AG04449 (cell line): ENCODE results near the gene NCBP2.
"Not testable (repeated sequence)": the region's sequence is repeated elsewhere in the genome, so short reads cannot be mapped to it uniquely, and the experiment has no call there.

Source experiments
- CTCF ChIA-PET: fragments of 350-600 bp; formaldehyde crosslinking; extraction: SDS; loops from one replicate; lab custom pipeline; 2021; ENCODE audit warnings: antibody characterized with exemption; lab: Yijun Ruan, JAX
- POLR2A ChIA-PET: fragments of 400-600, 350-600 bp; formaldehyde crosslinking; extraction: SDS; loops from one replicate; lab custom pipeline; 2020; ENCODE audit warnings: antibody characterized with exemption, inconsistent platforms; lab: Yijun Ruan, JAX
- DNase-seq: peaks from one replicate; pipeline ENCODE4 v3.0.0-alpha.2; 2010; ENCODE audit warnings: low read depth, low spot score
- H3K4me3 ChIP-seq: 2 replicates; pipeline ENCODE4 v1.5.1; 2011; ENCODE audit warnings: low read depth, mild to moderate bottlenecking, control low read depth, low read length
- TF ChIP-seq, protein P1 (sequence below): IDR thresholded peaks from one replicate; pipeline ENCODE4 v1.5.1; 2011; ENCODE audit warnings: mild to moderate bottlenecking, moderate library complexity, low read length, control low read depth, inconsistent platforms; ENCODE audit not compliant: insufficient read depth; ENCODE audit errors: missing control alignments

NCBP2 gene

DNA sequence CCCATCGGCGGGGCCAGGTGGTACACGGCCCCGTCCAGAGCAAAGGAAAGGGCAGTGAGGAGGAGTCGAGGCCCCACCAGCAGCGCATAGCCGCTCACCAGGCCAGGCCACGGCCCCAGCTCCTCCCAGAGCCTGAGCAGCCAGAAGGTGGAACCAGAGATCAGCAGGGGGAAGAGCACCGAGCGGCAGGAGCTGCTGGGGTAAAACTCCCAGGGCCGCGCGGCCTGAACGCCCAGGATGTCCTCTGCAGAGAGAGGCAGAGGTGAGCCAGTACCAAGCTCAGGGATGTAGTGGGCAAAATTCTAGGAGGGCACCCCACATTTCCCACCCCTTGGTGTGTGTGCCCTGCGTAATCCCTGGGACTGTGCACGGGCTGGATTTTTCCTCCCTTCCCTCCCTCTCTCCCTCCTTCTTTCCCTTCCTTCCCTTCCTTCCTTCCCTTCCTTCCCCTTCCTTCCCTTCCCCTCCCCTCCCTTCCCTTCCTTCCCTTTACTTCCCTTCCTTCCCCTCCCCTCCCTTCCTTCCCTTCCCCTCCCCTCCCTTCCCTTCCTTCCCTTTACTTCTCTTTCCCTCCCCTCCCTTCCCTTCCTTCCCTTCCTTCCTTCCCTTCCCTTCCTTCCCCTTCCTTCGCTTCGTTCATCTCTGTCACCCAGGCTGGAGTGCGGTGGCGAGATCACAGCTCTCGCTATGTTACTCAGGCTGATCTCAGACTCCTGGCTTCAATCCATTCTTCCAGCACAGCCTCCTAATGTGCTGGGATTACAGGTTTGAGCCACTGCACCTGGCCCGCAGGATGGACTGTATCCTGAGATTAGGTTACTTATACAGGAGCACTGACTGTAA lies 6.3 kb upstream of the NCBP2 start:
- no peak for DNase-seq
- TF ChIP-seq, protein P1, sequence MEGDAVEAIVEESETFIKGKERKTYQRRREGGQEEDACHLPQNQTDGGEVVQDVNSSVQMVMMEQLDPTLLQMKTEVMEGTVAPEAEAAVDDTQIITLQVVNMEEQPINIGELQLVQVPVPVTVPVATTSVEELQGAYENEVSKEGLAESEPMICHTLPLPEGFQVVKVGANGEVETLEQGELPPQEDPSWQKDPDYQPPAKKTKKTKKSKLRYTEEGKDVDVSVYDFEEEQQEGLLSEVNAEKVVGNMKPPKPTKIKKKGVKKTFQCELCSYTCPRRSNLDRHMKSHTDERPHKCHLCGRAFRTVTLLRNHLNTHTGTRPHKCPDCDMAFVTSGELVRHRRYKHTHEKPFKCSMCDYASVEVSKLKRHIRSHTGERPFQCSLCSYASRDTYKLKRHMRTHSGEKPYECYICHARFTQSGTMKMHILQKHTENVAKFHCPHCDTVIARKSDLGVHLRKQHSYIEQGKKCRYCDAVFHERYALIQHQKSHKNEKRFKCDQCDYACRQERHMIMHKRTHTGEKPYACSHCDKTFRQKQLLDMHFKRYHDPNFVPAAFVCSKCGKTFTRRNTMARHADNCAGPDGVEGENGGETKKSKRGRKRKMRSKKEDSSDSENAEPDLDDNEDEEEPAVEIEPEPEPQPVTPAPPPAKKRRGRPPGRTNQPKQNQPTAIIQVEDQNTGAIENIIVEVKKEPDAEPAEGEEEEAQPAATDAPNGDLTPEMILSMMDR, result no peak
- no peak overlapping the region for H3K4me3 ChIP-seq
- ChIA-PET CTCF (interaction anchor here (1.7 kb wide), 1 partner anchor 22 kb away, joined by 5 read pairs; no protein-coding TSS in a partner anchor), POLR2A (no interaction called here)

DNA sequence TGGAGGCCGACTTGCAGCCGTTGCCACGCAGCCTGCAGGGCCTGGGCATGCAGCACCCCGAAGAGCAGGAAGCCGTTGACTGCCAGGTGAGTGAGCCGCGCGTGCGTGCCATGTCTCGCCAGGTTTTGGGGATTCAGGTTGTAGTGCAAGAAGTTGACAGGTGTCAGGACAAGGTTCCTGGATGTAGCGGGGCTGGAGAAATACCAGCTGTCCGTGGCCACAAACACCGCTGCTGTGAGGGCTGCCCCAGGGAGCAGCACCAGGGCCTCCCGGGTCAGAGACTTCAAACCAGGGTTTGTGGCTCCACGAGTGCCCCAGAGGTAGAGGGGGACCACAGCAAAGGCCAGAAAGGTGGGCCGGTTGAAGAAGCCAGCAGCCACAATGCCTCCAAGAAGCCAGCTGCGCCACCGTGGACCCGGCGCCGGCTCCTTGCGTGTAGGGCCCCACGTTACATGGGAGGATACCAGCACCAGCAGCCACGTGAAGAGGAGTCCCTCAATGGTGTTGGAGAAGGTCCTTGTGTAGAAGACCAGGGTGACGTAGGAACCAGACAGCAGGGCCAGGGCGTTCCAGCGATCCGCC lies 5.6 kb upstream of the NCBP2 start:
- no peak overlapping the region for H3K4me3 ChIP-seq
- DNase-seq, result no peak
- ChIA-PET CTCF (interaction anchor here (1.7 kb wide), 1 partner anchor 23 kb away, joined by 5 read pairs; no protein-coding TSS in a partner anchor), POLR2A (no interaction called here)
- TF ChIP-seq, protein P1, result no peak

DNA sequence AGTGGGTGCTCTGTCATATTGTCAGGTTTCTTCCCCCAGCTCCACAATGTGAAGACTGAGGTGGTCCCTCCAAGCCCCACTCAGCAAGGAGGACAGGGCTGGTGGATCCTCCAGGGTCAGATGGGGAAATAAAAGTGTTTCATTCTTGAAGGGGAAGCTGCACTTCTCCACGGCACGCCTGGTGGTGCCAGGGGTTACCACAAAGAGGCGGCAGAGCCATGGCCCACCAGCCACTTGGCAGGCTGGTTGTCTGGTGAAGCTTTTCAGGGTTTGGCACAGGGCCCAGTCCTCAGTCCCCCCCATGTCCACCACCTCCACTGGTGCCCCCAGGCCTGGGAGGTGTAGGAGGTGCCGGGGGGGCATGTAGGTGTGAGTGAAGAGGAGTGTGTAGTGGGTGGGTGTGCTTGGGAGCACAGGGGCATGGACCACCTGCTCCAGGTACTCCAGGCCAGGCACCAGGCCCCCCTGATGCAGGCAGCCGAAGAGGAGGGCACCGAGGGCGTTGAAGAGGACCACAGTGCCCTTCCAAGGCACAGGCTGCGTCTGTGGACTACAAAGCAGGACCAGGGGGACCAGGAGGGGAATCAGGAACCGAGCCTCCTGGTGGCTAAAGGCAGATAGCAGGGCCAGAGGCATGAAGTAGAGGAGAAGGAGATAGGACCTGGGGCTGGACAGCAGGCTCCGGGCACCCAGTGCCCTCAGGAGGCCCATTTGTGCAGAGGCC lies 5.0 kb upstream of the NCBP2 start:
- no peak overlapping the region for H3K4me3 ChIP-seq
- no peak for DNase-seq
- POLR2A ChIA-PET, result no interaction called here
- TF ChIP-seq, protein P1, result no peak
- CTCF ChIA-PET, result interaction anchor here (0.7 to 1.7 kb wide), 2 partner anchors 9 to 23 kb away, joined by 3 to 5 read pairs; no protein-coding TSS in a partner anchor

DNA sequence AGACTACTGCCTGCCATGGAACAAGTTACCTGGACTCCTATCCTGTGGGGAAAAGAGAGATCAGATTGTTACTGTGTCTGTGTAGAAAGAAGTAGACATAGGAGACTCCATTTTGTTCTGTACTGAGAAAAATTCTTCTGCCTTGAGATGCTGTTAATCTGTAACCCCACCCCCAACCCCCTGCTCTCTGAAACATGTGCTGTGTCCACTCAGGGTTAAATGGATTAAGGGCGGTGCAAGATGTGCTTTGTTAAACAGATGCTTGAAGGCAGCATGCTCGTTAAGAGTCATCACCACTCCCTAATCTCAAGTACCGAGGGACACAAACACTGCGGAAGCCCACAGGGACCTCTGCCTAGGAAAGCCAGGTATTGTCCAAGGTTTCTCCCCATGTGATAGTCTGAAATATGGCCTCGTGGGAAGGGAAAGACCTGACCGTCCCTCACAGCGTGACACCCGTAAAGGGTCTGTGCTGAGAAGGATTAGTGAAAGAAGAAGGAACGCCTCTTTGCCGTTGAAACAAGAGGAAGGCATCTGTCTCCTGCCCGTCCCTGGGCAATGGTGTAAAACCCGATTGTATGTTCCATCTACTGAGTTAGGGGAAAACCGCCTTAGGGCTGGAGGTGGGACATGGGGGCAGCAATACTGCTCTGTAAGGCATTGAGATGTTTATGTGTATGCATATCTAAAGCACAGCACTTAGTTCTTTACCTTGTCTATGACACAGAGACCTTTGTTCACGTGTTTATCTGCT lies 1.9 kb upstream of the NCBP2 start:
- POLR2A ChIA-PET, CTCF ChIA-PET, DNase-seq: not testable (repeated sequence)
- H3K4me3 ChIP-seq, result peak overlapping the region; percentile 99

DNA sequence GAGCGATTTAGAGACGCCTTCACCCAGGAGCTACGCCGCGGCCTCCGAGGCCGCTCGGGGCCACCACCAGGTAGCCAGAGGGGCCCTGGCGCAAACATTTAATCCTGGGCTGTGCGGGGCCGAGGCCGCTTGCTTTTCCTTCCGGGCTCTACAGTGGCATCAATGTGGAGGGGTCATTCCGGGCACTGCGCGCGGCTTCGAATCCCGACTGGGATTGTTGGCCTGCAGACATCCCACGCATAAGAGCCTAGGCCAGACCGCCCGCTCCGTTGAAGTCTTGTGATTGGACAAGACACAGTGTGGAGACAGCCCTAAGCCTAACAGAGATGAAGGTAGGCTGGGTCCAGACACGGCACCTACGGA lies 568 bp upstream of the NCBP2 start:
- peak overlapping the region; percentile 99 for H3K4me3 ChIP-seq
- CTCF ChIA-PET, result interaction anchor here (1.1 to 4.1 kb wide), 9 partner anchors 8 to 135 kb away, joined by 3 to 24 read pairs (median 3); partner anchors contain the start of genes PIGZ and SENP5
- no peak for DNase-seq
- TF ChIP-seq, protein P1, result no peak
- POLR2A ChIA-PET, result interaction anchor here (1.3 to 1.7 kb wide), 2 partner anchors 25 to 75 kb away, joined by 4 to 10 read pairs; partner anchors contain the start of genes PIGZ and SENP5

DNA sequence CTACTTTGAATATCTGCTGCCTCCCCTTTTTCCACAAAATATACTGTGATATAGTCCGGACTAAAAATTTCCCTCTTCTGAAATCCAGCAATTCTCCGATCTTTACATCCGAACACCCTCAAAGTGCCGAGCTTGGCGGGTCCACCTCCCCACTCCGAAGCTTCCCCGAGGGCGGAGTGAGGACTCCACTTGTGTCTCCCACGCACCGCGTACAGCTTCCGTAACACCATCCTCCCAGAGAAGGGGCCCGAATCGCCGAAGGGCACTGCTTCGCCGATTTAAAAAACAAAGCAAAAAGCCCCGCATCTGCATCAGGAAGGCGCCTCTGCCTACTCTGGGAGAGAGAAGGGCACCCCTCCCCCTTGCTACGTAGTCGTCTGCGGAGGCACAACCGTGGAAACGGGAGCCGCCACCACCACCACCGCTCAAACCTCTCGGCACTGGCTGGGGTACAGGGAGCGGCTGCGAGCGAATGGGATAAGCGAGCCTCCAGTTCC lies 551 bp downstream of the NCBP2 start:
- peak overlapping the region; percentile 99 for H3K4me3 ChIP-seq
- TF ChIP-seq, protein P1, result no peak
- ChIA-PET POLR2A (interaction anchor here (0.7 to 1.7 kb wide), 5 partner anchors 13 to 234 kb away, joined by 3 to 10 read pairs (median 4); partner anchors contain the start of genes PAK2, PIGZ and SENP5), CTCF (interaction anchor here (0.6 to 4.1 kb wide), 13 partner anchors 9 to 246 kb away, joined by 3 to 24 read pairs (median 3); partner anchors contain the start of genes PIGZ and SENP5)
- no peak for DNase-seq
